Stomach (tissue), 9 donors: Measurements from ENCODE around the gene LTBP3. TPM values are rescaled to one million over a fixed set of nuclear protein-coding genes. Genes with fewer than 3 reads are reported as not detected.

Experiments used
- DNase-seq, 2 donors: peaks; one replicate each; pipeline versions ENCODE4 v3.0.0 to v3.0.0-alpha.2; 2013 to 2019
- H3K27ac ChIP-seq, 5 donors: fragments of 200-600 bp in 4 of 5; sonication (generic) in 4 of 5; one replicate each; pipeline ENCODE4 v1.5.1; 2013 to 2019; ENCODE audit warnings: mild to moderate bottlenecking in 1 of 5, moderate library complexity in 1 of 5
- H3K27me3 ChIP-seq, 3 donors: fragments of 200-600 bp; sonication (generic); one replicate each; pipeline ENCODE4 v1.5.1; 2017 to 2019; ENCODE audit warnings: mixed run types in 1 of 3
- H3K36me3 ChIP-seq, 4 donors: fragments of 200-600 bp; sonication (generic); 1 replicate in 3 of 4; 2 replicates in 1 of 4; pipeline ENCODE4 v1.5.1; 2016 to 2019
- H3K4me1 ChIP-seq, 4 donors: fragments of 200-600 bp; sonication (generic); one replicate each; pipeline ENCODE4 v1.5.1; 2016 to 2019
- H3K4me3 ChIP-seq, 4 donors: fragments of 200-600 bp; sonication (generic) in 3 of 4; one replicate each; pipeline ENCODE4 v1.5.1; 2016 to 2019; ENCODE audit warnings: mild to moderate bottlenecking in 1 of 4
- H3K9me3 ChIP-seq, 4 donors: fragments of 200-600 bp; sonication (generic); one replicate each; pipeline ENCODE4 v1.5.1; 2016 to 2019
- CTCF ChIP-seq, 7 experiments: fragments of 450-650 bp in 4 of 7; fragments of 200-600 bp in 3 of 7; sonication (generic) in 3 of 7; IDR thresholded peaks; one replicate each; pipeline ENCODE4 v1.5.1; 2016 to 2019; ENCODE audit warnings: antibody characterized with exemption in 7 of 7, control low read depth in 2 of 7, mild to moderate bottlenecking in 1 of 7
- EP300 ChIP-seq: sonication (generic); formaldehyde crosslinking; IDR thresholded peaks from one replicate; pipeline ENCODE4 v1.6.1; 2017; ENCODE audit warnings: antibody characterized with exemption
- POLR2A ChIP-seq, 4 donors: fragments of 450-650 bp; IDR thresholded peaks; one replicate each; pipeline ENCODE4 v1.6.1; 2016; ENCODE audit warnings: antibody characterized with exemption in 4 of 4, control low read depth in 2 of 4, mild to moderate bottlenecking in 1 of 4, moderate library complexity in 1 of 4
- POLR2AphosphoS5 ChIP-seq, 3 donors: sonication (generic); formaldehyde crosslinking; IDR thresholded peaks; one replicate each; pipeline ENCODE4 v1.6.1; 2016; ENCODE audit warnings: antibody characterized with exemption in 3 of 3
- whole genome bisulfite sequencing, 5 donors: extraction: QIAGEN DNeasy Blood & Tissue Kit in 3 of 5; methylation state at CpG; one replicate each; pipeline versions ENCODE4 v1.1.5 to v1.1.7; 2013 to 2018; 5-methylcytosine and 5-hydroxymethylcytosine counted together
- intact Hi-C: fragments of 100-400 bp; cut with DNase I; formaldehyde crosslinking; loops from one replicate; pipeline ENCODE4 v1.15.1; 2023; ENCODE audit warnings: low total_unique reads
- polyA plus RNA-seq, 3 donors: library from polyadenylated mRNA; stranded (reverse); fragments of 200-250 nt; gene quantifications; one replicate each; pipeline ENCODE4 v1.2.3, GENCODE V29; 2013
- small RNA-seq, 4 donors: library from RNA; depleted of rRNA; stranded (forward); fragments of <200 nt; gene quantifications; one replicate each; pipeline ENCODE3, GENCODE V24; 2016
- total RNA-seq, 5 donors: library from RNA; depleted of rRNA; stranded (reverse); fragments of >200 nt; gene quantifications; one replicate each; pipeline versions ENCODE4 v1.1.0 to v1.2.3, GENCODE V29; 2014 to 2016
- donor health status: healthy with polysubstance abuse.
- donor health status: Bipolar disorder and iron deficiency.
- donor health status: healthy.

The LTBP3 gene
- total and polyA plus RNA-seq, 8 donors, result 26.9 to 452 (median 79.3) TPM

- Histone ChIP-seq H3K27ac (peak overlapping the region; percentile 89 to 99 (median 99)), H3K4me3 (no peak overlapping the region), H3K4me1 (peaks cover 94 to 100% (median 96%) of the 10 kb centered on the region in 4 donors), H3K9me3 (no peaks in the 10 kb centered on the region), H3K27me3 (no peaks in the 10 kb centered on the region), H3K36me3 (no peaks in the 10 kb centered on the region)
- DNase-seq, result peak; percentile 48 to 74
- intact Hi-C loops, result no loop called here
- TF ChIP-seq EP300, result no peak
- TF ChIP-seq CTCF (IDR thresholded peaks at IDR 0.05), result no peak
- TF ChIP-seq POLR2AphosphoS5 (IDR thresholded peaks at IDR 0.05), result no peak
- no peak for TF ChIP-seq POLR2A (IDR thresholded peaks at IDR 0.05)
- WGBS, 5 donors, result 52 to 58% (median 55%) methylated on average over 8 of the region's 8 CpGs
Measured at GRCh38 chr11:65489706-65490320, 68.3 kb downstream of the LTBP3 start.

- peak in 1 of 2 donors; percentile 83 for DNase-seq
- H3K9me3 ChIP-seq, result no peaks in the 10 kb centered on the region
- no peak for TF ChIP-seq CTCF (IDR thresholded peaks at IDR 0.05)
- TF ChIP-seq POLR2AphosphoS5 (IDR thresholded peaks at IDR 0.05), result peak in 1 of 3 donors; percentile 40
- no peaks in the 10 kb centered on the region for H3K27me3 ChIP-seq
- H3K36me3 ChIP-seq, result no peaks in the 10 kb centered on the region
- no peak overlapping the region for H3K4me3 ChIP-seq
- intact Hi-C loops, result no loop called here
- peaks cover 88 to 96% (median 92%) of the 10 kb centered on the region in 4 donors for H3K4me1 ChIP-seq
- H3K27ac ChIP-seq, result peak overlapping the region; percentile 89 to 99 (median 99)
- 60 to 80% (median 77%) methylated on average over 9 to 10 of the region's 10 CpGs for WGBS, 5 donors
Measured at GRCh38 chr11:65489035-65489705, 69.0 kb downstream of the LTBP3 start.

Small RNA genes lying within 50 kb of the gene (small RNA-seq; reads per million reads assigned to genes)
- gene AP001362.1 (0 reads per million in 4 donors), gene RF01684 (0 reads per million in 4 donors)

Other genes starting within 250 kb of the LTBP3 start
- gene CDC42EP2, start 243.5 kb downstream of the LTBP3 start, total RNA-seq, result 10 to 100 TPM in 2 of 5 donors, 1 to 10 TPM in 1, under 1 TPM in 1, not detected in 1; 0.89 to 18.3 (median 8.3) TPM
- 10 to 100 TPM; 13.8 to 22.0 (median 18.4) TPM for gene CDC42EP2, start 243.5 kb downstream of the LTBP3 start, polyA plus RNA-seq
- 10 to 100 TPM; 14.7 to 92.8 (median 35.1) TPM for gene DPF2, start 224.5 kb downstream of the LTBP3 start, total RNA-seq
- 10 to 100 TPM; 14.9 to 22.6 (median 19.6) TPM for gene DPF2, start 224.5 kb downstream of the LTBP3 start, polyA plus RNA-seq
- 1 to 10 TPM in 1 of 5 donors, not detected in 4; 4.5 TPM for gene TIGD3, start 203.6 kb downstream of the LTBP3 start, total RNA-seq
- under 1 TPM in 2 of 3 donors, not detected in 1; 0.25 to 0.44 TPM for gene TIGD3, start 203.6 kb downstream of the LTBP3 start, polyA plus RNA-seq
- 100 to 1,000 TPM in 1 of 5 donors, 1 to 10 TPM in 4; 1.2 to 101 (median 2.4) TPM for gene SLC25A45, start 175.7 kb downstream of the LTBP3 start, total RNA-seq
- gene SLC25A45, start 175.7 kb downstream of the LTBP3 start, polyA plus RNA-seq, result 1 to 10 TPM; 1.9 to 3.8 (median 3.1) TPM
- gene FRMD8, start 171.7 kb downstream of the LTBP3 start, total RNA-seq, result 100 to 1,000 TPM in 3 of 5 donors, 10 to 100 TPM in 1, 1 to 10 TPM in 1; 9.3 to 340 (median 114) TPM
- gene FRMD8, start 171.7 kb downstream of the LTBP3 start, polyA plus RNA-seq, result 10 to 100 TPM; 11.8 to 16.3 (median 13.6) TPM
- 1,000 to 10,000 TPM in 2 of 5 donors, 100 to 1,000 TPM in 3; 253 to 2,124 (median 789) TPM for gene NEAT1, start 135.6 kb downstream of the LTBP3 start, total RNA-seq
- 1,000 to 10,000 TPM in 1 of 3 donors, 100 to 1,000 TPM in 2; 131 to 1,368 (median 157) TPM for gene NEAT1, start 135.6 kb downstream of the LTBP3 start, polyA plus RNA-seq
- over 10,000 TPM; 11,517 to 39,496 (median 13,707) TPM for gene MALAT1, start 59.3 kb downstream of the LTBP3 start, total RNA-seq
- 100 to 1,000 TPM; 124 to 296 (median 126) TPM for gene MALAT1, start 59.3 kb downstream of the LTBP3 start, polyA plus RNA-seq
- 10 to 100 TPM in 4 of 5 donors, 1 to 10 TPM in 1; 3.5 to 89.0 (median 65.2) TPM for gene SCYL1, start 33.3 kb downstream of the LTBP3 start, total RNA-seq
- 10 to 100 TPM; 65.8 to 94.8 (median 86.1) TPM for gene SCYL1, start 33.3 kb downstream of the LTBP3 start, polyA plus RNA-seq
- 10 to 100 TPM; 17.7 to 99.1 (median 51.9) TPM for gene ZNRD2, start 12.1 kb upstream of the LTBP3 start, total RNA-seq
- gene ZNRD2, start 12.1 kb upstream of the LTBP3 start, polyA plus RNA-seq, result 10 to 100 TPM; 49.6 to 56.6 (median 51.8) TPM
- gene FAM89B, start 14.2 kb upstream of the LTBP3 start, total RNA-seq, result 10 to 100 TPM in 4 of 5 donors, 1 to 10 TPM in 1; 3.9 to 57.8 (median 48.1) TPM
- 10 to 100 TPM; 63.4 to 68.2 (median 65.1) TPM for gene FAM89B, start 14.2 kb upstream of the LTBP3 start, polyA plus RNA-seq
- gene EHBP1L1, start 17.7 kb upstream of the LTBP3 start, total RNA-seq, result 100 to 1,000 TPM in 4 of 5 donors, 10 to 100 TPM in 1; 43.0 to 200 (median 126) TPM
- gene EHBP1L1, start 17.7 kb upstream of the LTBP3 start, polyA plus RNA-seq, result 10 to 100 TPM; 28.0 to 67.6 (median 49.2) TPM
- 1 to 10 TPM in 1 of 5 donors, under 1 TPM in 1, not detected in 3; 0.58 to 2.6 TPM for gene KCNK7, start 37.4 kb upstream of the LTBP3 start, total RNA-seq
- gene KCNK7, start 37.4 kb upstream of the LTBP3 start, polyA plus RNA-seq, result 1 to 10 TPM in 2 of 3 donors, not detected in 1; 3.5 to 5.8 TPM
- 100 to 1,000 TPM in 1 of 5 donors, 10 to 100 TPM in 4; 37.6 to 118 (median 63.6) TPM for gene MAP3K11, start 55.9 kb upstream of the LTBP3 start, total RNA-seq
- gene MAP3K11, start 55.9 kb upstream of the LTBP3 start, polyA plus RNA-seq, result 10 to 100 TPM; 31.0 to 62.9 (median 44.8) TPM
- 10 to 100 TPM in 4 of 5 donors, 1 to 10 TPM in 1; 9.7 to 76.2 (median 40.3) TPM for gene PCNX3, start 57.4 kb upstream of the LTBP3 start, total RNA-seq
- gene PCNX3, start 57.4 kb upstream of the LTBP3 start, polyA plus RNA-seq, result 10 to 100 TPM in 1 of 3 donors, 1 to 10 TPM in 2; 4.6 to 11.0 (median 6.8) TPM
- gene SIPA1, start 79.7 kb upstream of the LTBP3 start, total RNA-seq, result 10 to 100 TPM; 13.2 to 47.5 (median 33.8) TPM
- gene SIPA1, start 79.7 kb upstream of the LTBP3 start, polyA plus RNA-seq, result 10 to 100 TPM; 59.9 to 80.4 (median 67.6) TPM
- 10 to 100 TPM; 27.4 to 68.8 (median 54.0) TPM for gene RELA, start 104.6 kb upstream of the LTBP3 start, total RNA-seq
- gene RELA, start 104.6 kb upstream of the LTBP3 start, polyA plus RNA-seq, result 10 to 100 TPM; 37.9 to 56.8 (median 39.2) TPM
- gene KAT5, start 153.9 kb upstream of the LTBP3 start, total RNA-seq, result 10 to 100 TPM; 13.3 to 99.1 (median 58.7) TPM
- gene KAT5, start 153.9 kb upstream of the LTBP3 start, polyA plus RNA-seq, result 10 to 100 TPM; 51.5 to 76.8 (median 53.5) TPM
- 100 to 1,000 TPM in 1 of 5 donors, 10 to 100 TPM in 4; 14.1 to 171 (median 49.0) TPM for gene RNASEH2C, start 162.4 kb upstream of the LTBP3 start, total RNA-seq
- 10 to 100 TPM; 69.2 to 86.4 (median 83.9) TPM for gene RNASEH2C, start 162.4 kb upstream of the LTBP3 start, polyA plus RNA-seq
- 10 to 100 TPM in 4 of 5 donors, 1 to 10 TPM in 1; 7.3 to 44.9 (median 19.6) TPM for gene AP5B1, start 222.6 kb upstream of the LTBP3 start, total RNA-seq
- gene AP5B1, start 222.6 kb upstream of the LTBP3 start, polyA plus RNA-seq, result 1 to 10 TPM; 3.6 to 5.1 (median 3.7) TPM
- 100 to 1,000 TPM in 1 of 5 donors, 10 to 100 TPM in 1, 1 to 10 TPM in 2, not detected in 1; 1.2 to 120 (median 9.9) TPM for gene OVOL1, start 228.7 kb upstream of the LTBP3 start, total RNA-seq
- gene OVOL1, start 228.7 kb upstream of the LTBP3 start, polyA plus RNA-seq, result 1 to 10 TPM in 2 of 3 donors, under 1 TPM in 1; 0.92 to 7.8 (median 1.3) TPM